Hepatocyte (in vitro differentiated cells): ENCODE data around the gene FAM210B. TPM values are rescaled to one million over a fixed set of nuclear protein-coding genes. Genes with fewer than 3 reads are reported as not detected.

Experiments used
- DNase-seq: peaks from one replicate; pipeline ENCODE4 v3.0.0-alpha.2; 2016; ENCODE audit warnings: low spot score
- H2AFZ ChIP-seq: fragments of 200-600 bp; sonication (generic); 2 replicates; pipeline ENCODE4 v1.6.0; 2016; ENCODE audit warnings: antibody characterized with exemption, mild to moderate bottlenecking
- H3K27ac ChIP-seq: fragments of 200-600 bp; sonication (generic); 2 replicates; pipeline ENCODE4 v1.5.1; 2016; ENCODE audit warnings: mild to moderate bottlenecking
- H3K27me3 ChIP-seq: fragments of 200-600 bp; sonication (generic); 2 replicates; pipeline ENCODE4 v1.6.1; 2016
- H3K36me3 ChIP-seq: fragments of 200-600 bp; sonication (generic); replicated peaks from 2 replicates; pipeline ENCODE4 v1.5.1; 2016; ENCODE audit warnings: low read depth; ENCODE audit not compliant: insufficient read depth
- H3K4me1 ChIP-seq: fragments of 200-600 bp; sonication (generic); 2 replicates; pipeline ENCODE4 v1.5.1; 2016; ENCODE audit warnings: mild to moderate bottlenecking, moderate library complexity; ENCODE audit not compliant: insufficient read depth
- H3K4me2 ChIP-seq: fragments of 200-600 bp; sonication (generic); 2 replicates; pipeline ENCODE4 v1.6.0; 2016
- H3K4me3 ChIP-seq: fragments of 200-600 bp; sonication (generic); 2 replicates; pipeline ENCODE4 v1.5.1; 2016; ENCODE audit warnings: mild to moderate bottlenecking
- H3K79me2 ChIP-seq: fragments of 200-600 bp; sonication (generic); 2 replicates; pipeline ENCODE4 v1.6.0; 2017; ENCODE audit warnings: mild to moderate bottlenecking
- H3K9me2 ChIP-seq: fragments of 200-600 bp; sonication (generic); replicated peaks from 2 replicates; pipeline ENCODE4 v1.6.0; 2017; ENCODE audit warnings: mild to moderate bottlenecking; ENCODE audit not compliant: insufficient read depth
- H3K9me3 ChIP-seq: fragments of 200-600 bp; sonication (generic); 2 replicates; pipeline ENCODE4 v1.5.1; 2016; ENCODE audit warnings: low read depth, mild to moderate bottlenecking
- H4K20me1 ChIP-seq: fragments of 200-600 bp; sonication (generic); 2 replicates; pipeline ENCODE4 v1.6.0; 2016; ENCODE audit warnings: mild to moderate bottlenecking; ENCODE audit not compliant: insufficient read depth, poor library complexity, severe bottlenecking
- CTCF ChIP-seq: fragments of 200-600 bp; sonication (generic); IDR thresholded peaks from 2 replicates; pipeline ENCODE4 v1.5.1; 2016; ENCODE audit warnings: antibody characterized with exemption, mild to moderate bottlenecking; ENCODE audit not compliant: poor library complexity
- EZH2 ChIP-seq: fragments of 200-600 bp; sonication (generic); IDR thresholded peaks from 2 replicates; pipeline ENCODE4 v1.6.1; 2016; ENCODE audit warnings: antibody characterized with exemption, mild to moderate bottlenecking, borderline replicate concordance
- EZH2phosphoT487 ChIP-seq: fragments of 200-600 bp; sonication (generic); IDR thresholded peaks from one replicate; pipeline ENCODE4 v1.6.1; 2018; ENCODE audit warnings: antibody characterized with exemption, mild to moderate bottlenecking, low read depth, moderate library complexity; ENCODE audit not compliant: unreplicated experiment, severe bottlenecking
- WGBS: methylation state at CpG from one replicate; pipeline ENCODE4 v1.1.6; 2016; ENCODE audit warnings: low lambda C conversion rate; ENCODE audit errors: missing lambda C conversion rate; 5-methylcytosine and 5-hydroxymethylcytosine counted together
- polyA plus RNA-seq: library from polyadenylated mRNA; unstranded; fragments of >200 nt; fragmentation: Nextera tagmentation; extraction: Ambion mirVana; gene quantifications from 2 replicates; pipeline ENCODE4 v1.2.1, GENCODE V29; 2016
- total RNA-seq: library from RNA; depleted of rRNA; stranded (reverse); fragments of >200 nt; gene quantifications from 2 replicates; pipeline ENCODE4 v1.2.3, GENCODE V29; 2014

FAM210B gene
- total RNA-seq (57.0 and 58.9 TPM in 2 replicates), polyA plus RNA-seq (55.3 and 62.7 TPM in 2 replicates)

- Histone ChIP-seq H3K36me3 (no peaks in the 10 kb centered on the region), H4K20me1 (peaks cover 3% of the 10 kb centered on the region), H3K4me3 (peak within 1 kb of the TSS; percentile 84), H3K9me3 (no peaks in the 10 kb centered on the region), H3K4me1 (peaks cover 13% of the 10 kb centered on the region), H2AFZ (peak within 1 kb of the TSS; percentile 75), H3K4me2 (peak within 1 kb of the TSS; percentile 98), H3K27me3 (no peaks in the 10 kb centered on the region), H3K79me2 (peaks cover 25% of the 10 kb centered on the region), H3K27ac (peak within 1 kb of the TSS; percentile 88), H3K9me2 (no peaks in the 10 kb centered on the region)
- TF ChIP-seq EZH2phosphoT487 (no peak), EZH2 (no peak), CTCF (no peak)
- WGBS = 4% methylated on average over 23 of the region's 63 CpGs
- DNase-seq = peak; percentile 96
Measured at GRCh38 chr20:56358600-56359211, at the start of gene FAM210B. Gene FAM210B (plus strand): TSS chr20:56358974. CDS start chr20:56359006, 32 bp downstream.

GRCh38 chr20:56316051-56316450 is 42.7 kb upstream of the FAM210B start:
- Histone ChIP-seq H3K36me3 (no peaks in the 10 kb centered on the region), H3K4me1 (no peaks in the 10 kb centered on the region), H3K79me2 (no peaks in the 10 kb centered on the region), H2AFZ (no peak overlapping the region), H3K9me3 (no peaks in the 10 kb centered on the region), H3K4me3 (no peak overlapping the region), H3K9me2 (no peaks in the 10 kb centered on the region), H3K4me2 (no peak overlapping the region), H4K20me1 (no peaks in the 10 kb centered on the region), H3K27me3 (no peaks in the 10 kb centered on the region), H3K27ac (no peak overlapping the region)
- TF ChIP-seq EZH2 (no peak), EZH2phosphoT487 (no peak), CTCF (no peak)
- DNase-seq = no peak
- 83% methylated on average over 8 of the region's 8 CpGs for WGBS

GRCh38 chr20:56316483-56316882 is 42.3 kb upstream of the FAM210B start:
- no peaks in the 10 kb centered on the region for H3K27me3 ChIP-seq
- H4K20me1 ChIP-seq = no peaks in the 10 kb centered on the region
- H3K9me3 ChIP-seq = no peaks in the 10 kb centered on the region
- no peaks in the 10 kb centered on the region for H3K79me2 ChIP-seq
- H3K4me2 ChIP-seq = no peak overlapping the region
- WGBS = 81% methylated on average over 3 of the region's 3 CpGs
- no peaks in the 10 kb centered on the region for H3K9me2 ChIP-seq
- H3K27ac ChIP-seq = no peak overlapping the region
- no peak for DNase-seq
- TF ChIP-seq CTCF (no peak), EZH2phosphoT487 (no peak), EZH2 (no peak)
- no peak overlapping the region for H2AFZ ChIP-seq
- no peak overlapping the region for H3K4me3 ChIP-seq
- H3K36me3 ChIP-seq = no peaks in the 10 kb centered on the region
- no peaks in the 10 kb centered on the region for H3K4me1 ChIP-seq
